Activated naive CD4-positive, alpha-beta T cell treated with anti-CD3 and anti-CD28 coated beads, Interleukin-2, amount 50 U/mL, for 72 hours (primary cell): ENCODE measurements around the gene DLGAP3. TPM values are rescaled to one million over a fixed set of nuclear protein-coding genes. Genes with fewer than 3 reads are reported as not detected.
"Not testable (repeated sequence)": the region's sequence is repeated elsewhere in the genome, so short reads cannot be mapped to it uniquely, and the experiment has no call there.

Experiments used
- ATAC-seq, 2 donors: fragments of 150-1000 bp; cut with Tn5 transposase; 2 replicates each; pipeline ENCODE4 v1.10.0; 2021; ENCODE audit warnings: mild to moderate bottlenecking in 2 of 2, moderate library complexity in 2 of 2
- DNase-seq, 2 donors: peaks; one replicate each; pipeline ENCODE4 v3.0.0; 2021 to 2022; ENCODE audit warnings: low spot score in 2 of 2
- H3K27ac Mint-ChIP-seq, 2 donors: one replicate each; pipeline ENCODE4 v1.8.0; 2022; ENCODE audit warnings: mild to moderate bottlenecking in 2 of 2, mixed read lengths in 2 of 2
- H3K36me3 Mint-ChIP-seq, 2 donors: one replicate each; pipeline ENCODE4 v1.8.0; 2022; ENCODE audit warnings: mixed read lengths in 2 of 2
- H3K9me3 Mint-ChIP-seq, 2 donors: one replicate each; pipeline ENCODE4 v1.8.0; 2022; ENCODE audit warnings: mixed read lengths in 2 of 2
- total RNA-seq, 2 donors: library from RNA; stranded (reverse); gene quantifications; one replicate each; pipeline ENCODE4 v1.2.3, GENCODE V29; 2022

The DLGAP3 gene
- total RNA-seq, 2 donors from 2014 or later: 0.71 to 0.84 TPM

DNA sequence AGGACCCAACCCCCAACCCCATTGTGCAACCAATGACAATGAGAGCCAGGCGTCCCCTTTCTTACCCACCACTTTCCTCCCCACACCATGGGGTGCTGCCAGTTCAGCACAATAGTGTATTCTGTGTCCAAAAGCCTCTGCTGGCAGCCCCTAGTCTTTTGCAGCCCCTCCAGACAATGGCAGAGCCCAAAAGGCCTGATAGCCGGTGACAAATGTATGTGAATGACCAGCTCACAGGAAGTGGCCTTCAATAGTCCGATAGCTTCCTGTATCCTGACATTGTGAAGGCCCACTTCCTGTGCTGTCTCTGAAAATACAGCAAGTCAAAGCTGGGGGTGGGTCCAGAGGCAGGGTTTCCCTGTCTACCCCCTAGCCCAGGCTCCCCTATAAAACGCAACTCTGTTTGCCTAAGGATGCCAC is 86.5 kb downstream of the DLGAP3 start:
- DNase-seq (no peak), ATAC-seq (no peak)
- Mint-ChIP-seq H3K9me3 (no peaks in the 10 kb centered on the region), H3K36me3 (no peaks in the 10 kb centered on the region), H3K27ac (peak overlapping the region in 1 of 2 donors; percentile 32)

DNA sequence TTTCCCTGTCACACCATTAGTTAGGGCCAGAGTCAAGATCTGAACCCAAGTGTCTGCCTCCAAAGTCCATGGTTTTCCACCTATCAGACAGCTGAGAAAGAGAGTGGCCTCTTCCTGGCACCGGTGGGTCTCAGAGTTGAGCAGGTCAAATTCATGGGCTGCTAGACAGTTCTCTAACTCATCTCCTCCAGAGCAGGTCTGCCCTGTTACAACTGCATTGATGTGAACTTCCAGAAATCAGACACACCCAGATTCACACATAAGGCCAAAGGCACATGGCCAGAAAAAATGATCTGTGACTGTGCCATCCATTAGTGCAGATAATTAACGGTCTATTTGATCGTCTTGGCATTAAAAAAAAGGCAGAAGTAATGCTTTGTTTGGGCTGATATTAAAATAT is 87.4 kb downstream of the DLGAP3 start:
- no peaks in the 10 kb centered on the region for H3K9me3 Mint-ChIP-seq
- ATAC-seq (no peak), DNase-seq (no peak)
- H3K36me3 Mint-ChIP-seq: no peaks in the 10 kb centered on the region
- H3K27ac Mint-ChIP-seq: no peak overlapping the region

DNA sequence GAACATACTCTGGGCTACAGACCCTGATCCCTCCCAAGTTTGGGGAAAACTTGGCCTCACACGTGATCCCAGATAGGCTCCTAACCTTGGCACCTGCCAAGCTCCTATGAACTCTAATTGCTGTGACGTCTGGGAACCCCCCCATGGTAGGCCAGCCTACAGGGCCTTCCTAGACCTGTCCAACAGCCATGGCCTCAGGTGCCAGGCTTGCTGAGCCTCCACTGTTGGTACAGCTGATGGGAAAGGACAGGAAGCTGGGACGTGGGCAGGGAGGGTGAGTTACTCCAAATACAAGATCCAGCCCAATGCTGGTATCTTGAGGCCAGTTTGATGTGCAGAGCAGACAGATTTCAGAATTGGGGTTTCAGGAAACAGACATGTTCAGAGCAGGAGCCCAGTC is 89.0 kb downstream of the DLGAP3 start:
- H3K36me3 Mint-ChIP-seq: no peaks in the 10 kb centered on the region
- H3K9me3 Mint-ChIP-seq: no peaks in the 10 kb centered on the region
- DNase-seq (no peak), ATAC-seq (no peak)
- H3K27ac Mint-ChIP-seq: no peak overlapping the region

DNA sequence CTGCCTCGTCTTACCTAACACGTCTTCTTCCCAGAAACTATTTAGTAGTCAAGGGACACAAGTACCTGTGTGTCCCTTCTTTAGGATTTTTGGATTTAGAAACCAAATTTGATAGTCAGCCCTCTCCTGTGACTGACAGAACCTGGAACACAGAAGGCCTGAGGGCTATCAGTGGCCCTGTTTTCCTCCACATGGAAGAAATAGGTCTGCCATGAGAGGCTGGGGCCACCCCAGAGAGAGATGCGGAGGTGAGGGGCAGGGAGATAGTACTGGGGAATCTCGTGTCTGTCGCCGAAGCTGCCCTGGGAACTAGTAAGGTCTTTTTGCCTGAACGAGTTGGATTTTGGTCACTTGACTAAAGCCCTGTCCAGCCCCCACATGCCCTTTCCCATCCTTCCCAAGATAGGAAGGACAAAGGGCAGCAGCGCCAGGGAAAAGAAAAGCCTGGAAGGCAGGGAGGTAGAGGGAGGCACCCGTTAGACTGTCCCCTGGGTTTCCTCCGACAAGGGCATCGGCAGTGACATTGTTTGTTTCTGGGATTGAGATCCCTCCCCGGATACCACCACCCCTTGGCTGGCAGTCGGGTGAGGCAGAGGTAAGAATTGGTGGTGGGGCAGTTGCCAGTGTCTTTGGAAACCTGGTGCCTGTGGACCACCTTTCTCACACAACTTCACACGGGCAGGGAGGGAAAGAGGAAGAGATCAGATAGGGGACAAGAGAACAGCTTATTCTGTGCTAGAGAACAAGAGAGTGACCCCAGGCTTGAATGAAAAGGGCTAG is 89.7 kb downstream of the DLGAP3 start:
- DNase-seq (no peak), ATAC-seq (no peak)
- Mint-ChIP-seq H3K27ac (no peak overlapping the region), H3K36me3 (no peaks in the 10 kb centered on the region), H3K9me3 (no peaks in the 10 kb centered on the region)

DNA sequence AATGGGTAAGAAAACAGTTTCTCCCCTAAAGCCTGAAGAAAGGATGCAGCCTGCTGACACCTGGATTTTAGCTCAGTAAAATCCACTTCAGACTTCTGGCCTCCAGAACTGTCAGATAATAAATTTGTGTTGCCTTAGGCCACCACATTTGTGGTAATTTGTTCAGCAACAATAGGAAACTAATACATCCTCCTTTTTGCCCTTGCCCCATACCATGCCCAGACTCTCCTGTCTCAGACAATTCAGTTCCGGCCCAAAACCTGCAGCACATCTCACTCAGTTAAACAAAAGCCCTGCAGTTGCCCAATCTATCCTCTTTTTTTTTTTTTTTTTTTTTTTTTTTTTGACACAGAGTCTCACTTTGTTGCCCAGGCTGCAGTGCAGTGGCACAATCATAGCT is 95.7 kb downstream of the DLGAP3 start:
- DNase-seq (no peak), ATAC-seq (no peak)
- no peaks in the 10 kb centered on the region for H3K9me3 Mint-ChIP-seq
- H3K36me3 Mint-ChIP-seq: no peaks in the 10 kb centered on the region
- no peak overlapping the region for H3K27ac Mint-ChIP-seq

DNA sequence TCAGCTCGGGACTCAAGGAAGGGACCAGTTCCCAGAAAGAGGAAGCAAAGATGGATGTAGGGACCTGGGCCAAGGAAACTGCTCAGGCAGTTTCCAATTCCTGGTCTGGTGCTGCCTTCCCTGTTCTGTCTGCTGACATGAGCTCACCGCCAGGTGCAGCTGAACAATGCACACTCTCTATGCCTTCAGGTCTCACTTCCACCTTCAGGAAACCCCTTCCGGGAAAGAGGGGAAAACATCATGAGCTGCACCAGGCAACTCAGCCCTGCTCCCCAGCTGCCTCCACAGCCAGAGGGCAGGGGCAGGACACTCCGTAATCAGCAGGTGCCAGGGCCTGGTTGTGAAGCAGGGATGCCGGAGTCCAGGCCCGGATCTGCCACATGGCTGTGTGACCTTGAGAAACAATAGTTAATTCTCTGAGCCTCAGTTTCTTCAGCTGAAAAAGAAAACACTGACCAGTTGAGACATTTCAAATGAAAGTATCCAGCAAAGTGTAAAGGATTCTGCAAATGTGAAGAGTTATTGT is 97.7 kb downstream of the DLGAP3 start:
- no peaks in the 10 kb centered on the region for H3K36me3 Mint-ChIP-seq
- DNase-seq (no peak), ATAC-seq (no peak)
- H3K9me3 Mint-ChIP-seq: no peaks in the 10 kb centered on the region
- peak overlapping the region in 1 of 2 donors; percentile 69 for H3K27ac Mint-ChIP-seq

DNA sequence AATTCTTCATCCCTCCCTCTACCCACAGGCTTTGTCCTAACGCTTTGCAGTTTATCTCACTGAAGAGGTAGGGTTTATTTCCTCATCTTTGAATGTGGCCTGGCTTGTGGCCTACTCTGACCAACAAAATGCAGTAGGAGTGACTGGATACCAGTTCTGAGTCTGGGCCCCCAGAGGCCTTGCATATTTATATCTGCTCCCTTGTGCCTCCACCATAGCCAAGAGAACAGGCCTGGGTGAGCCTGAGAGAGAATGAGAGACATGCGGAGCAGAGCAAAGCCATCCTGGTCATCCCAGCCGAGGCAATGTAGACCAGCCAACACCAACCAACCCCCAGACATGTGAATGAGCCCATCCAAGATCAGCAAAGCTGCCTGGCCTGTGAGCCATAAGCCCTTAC is 100.2 kb downstream of the DLGAP3 start:
- peak overlapping the region in 1 of 2 donors; percentile 58 for H3K27ac Mint-ChIP-seq
- no peaks in the 10 kb centered on the region for H3K36me3 Mint-ChIP-seq
- ATAC-seq (no peak), DNase-seq (no peak)
- no peaks in the 10 kb centered on the region for H3K9me3 Mint-ChIP-seq

DNA sequence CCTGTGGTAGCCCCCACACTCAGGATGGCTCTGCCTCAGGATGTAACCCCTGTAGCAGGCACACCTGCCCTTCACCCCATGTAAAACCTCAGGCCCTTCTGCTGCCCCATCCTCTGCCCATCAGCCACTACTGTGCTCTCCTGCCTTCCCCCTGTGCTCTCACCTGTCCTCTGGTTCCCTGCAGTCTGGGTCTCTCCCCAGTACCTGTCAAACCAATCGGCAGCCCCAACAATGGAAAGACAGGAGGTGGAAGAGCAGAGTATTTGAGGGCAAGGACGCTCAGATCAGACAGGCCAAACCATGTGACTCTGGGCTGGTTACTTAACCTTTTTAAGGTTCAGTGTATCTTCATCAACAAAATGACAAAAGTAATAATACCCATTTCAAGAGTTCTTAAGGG is 100.8 kb downstream of the DLGAP3 start:
- no peak for ATAC-seq

DNA sequence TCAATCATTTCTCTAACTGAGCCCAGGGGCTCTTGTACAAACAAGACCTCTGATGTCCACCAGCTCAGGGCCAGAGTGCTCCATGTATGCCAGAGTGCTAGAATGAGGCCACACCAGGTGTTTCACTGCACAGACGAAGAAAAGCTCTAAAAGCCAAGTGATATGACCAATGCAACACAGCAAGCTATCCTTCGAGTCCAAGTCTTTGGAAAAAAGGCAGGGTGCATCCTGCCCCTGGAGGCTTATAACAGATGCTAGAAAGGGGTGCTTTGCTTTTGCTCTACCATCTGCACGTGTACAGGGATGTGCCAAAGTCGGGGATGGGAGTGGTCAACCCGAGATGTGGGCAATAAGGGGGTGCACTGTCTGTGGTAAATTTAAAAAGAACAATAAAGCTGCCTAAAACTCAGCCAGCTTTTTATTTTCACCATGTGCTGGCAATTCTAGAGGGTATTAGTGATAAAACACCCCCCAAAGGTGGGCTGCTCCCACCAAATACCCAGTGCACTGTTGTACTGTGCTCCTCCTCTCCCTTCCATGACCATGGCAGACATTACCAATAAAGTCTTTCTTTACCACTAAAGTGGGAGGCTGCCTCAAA is 102.0 kb downstream of the DLGAP3 start:
- ATAC-seq: no peak
- H3K9me3 Mint-ChIP-seq: peaks cover 0 to 5% of the 10 kb centered on the region in 2 donors
- no peak overlapping the region for H3K27ac Mint-ChIP-seq
- no peak for DNase-seq
- H3K36me3 Mint-ChIP-seq: no peaks in the 10 kb centered on the region

More for the DNA sequence above, 100.8 kb downstream of the DLGAP3 start:
- H3K27ac Mint-ChIP-seq: no peak overlapping the region
- H3K9me3 Mint-ChIP-seq: peaks cover 0 to 5% of the 10 kb centered on the region in 2 donors
- no peaks in the 10 kb centered on the region for H3K36me3 Mint-ChIP-seq
- DNase-seq: no peak

DNA sequence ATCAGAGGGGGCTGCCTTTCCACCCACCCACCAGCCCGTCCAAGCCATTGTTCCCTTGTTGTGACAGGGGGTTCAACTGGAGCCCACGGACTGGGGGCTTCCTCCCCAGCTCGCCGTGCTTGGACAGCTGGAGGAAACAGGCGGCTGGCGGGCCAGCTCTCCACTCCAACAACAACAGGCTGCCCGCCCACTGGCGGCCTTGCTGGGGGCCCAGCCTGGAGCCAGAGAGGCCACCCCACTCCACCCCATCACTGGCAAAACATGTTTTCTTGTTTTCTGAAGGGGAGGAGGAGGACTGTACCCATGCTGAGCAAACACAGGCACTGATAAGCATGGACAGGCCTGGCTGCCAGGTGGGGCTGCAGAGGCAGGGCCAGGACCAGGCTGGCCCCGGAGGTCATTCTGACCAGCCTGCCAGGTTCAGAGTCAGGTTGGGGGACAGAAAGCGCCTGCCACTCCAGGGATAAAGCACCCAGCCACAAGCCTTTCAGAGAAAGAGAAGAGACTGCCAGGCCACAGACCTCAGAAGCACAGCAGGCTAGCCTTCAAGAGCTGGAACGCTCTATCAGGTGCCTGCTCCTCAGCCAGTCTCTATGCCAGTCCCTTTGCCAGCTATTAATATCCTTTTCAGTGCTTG is 103.9 kb downstream of the DLGAP3 start:
- Mint-ChIP-seq H3K9me3 (peaks cover 0 to 5% of the 10 kb centered on the region in 2 donors), H3K27ac (no peak overlapping the region), H3K36me3 (no peaks in the 10 kb centered on the region)
- ATAC-seq (no peak), DNase-seq (no peak)

DNA sequence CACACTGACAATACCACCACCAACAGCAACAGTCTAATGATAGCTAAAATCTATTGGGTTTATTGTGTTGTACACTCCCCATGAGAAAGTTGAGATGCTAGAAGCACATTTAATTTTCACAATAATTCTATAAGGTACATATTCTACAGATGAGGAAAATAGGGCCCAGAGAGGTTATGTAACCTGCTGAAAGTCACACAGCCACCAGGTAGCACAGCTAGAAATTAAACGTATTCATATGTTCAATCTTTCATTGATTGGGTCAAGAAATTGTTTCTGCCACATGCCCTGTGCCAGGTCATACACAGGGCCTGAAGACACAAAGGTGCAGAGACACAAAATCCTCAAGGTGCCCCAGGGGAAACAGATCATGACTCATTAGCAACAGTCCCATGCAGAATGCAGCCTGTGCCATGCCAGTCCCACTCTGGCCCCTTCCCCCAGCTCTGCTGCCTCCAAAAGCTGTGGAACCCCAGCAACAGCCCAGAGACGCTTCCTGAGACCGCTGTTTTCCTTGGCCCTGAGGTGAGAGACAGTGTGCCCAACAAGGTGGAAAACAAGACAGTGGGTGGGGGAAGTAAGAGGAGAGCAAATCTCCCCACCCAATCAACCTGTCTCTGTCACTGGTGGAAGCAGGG is 104.5 kb downstream of the DLGAP3 start:
- no peaks in the 10 kb centered on the region for H3K36me3 Mint-ChIP-seq
- DNase-seq (no peak), ATAC-seq (no peak)
- H3K27ac Mint-ChIP-seq: peak overlapping the region in 1 of 2 donors; percentile 34
- H3K9me3 Mint-ChIP-seq: peaks cover 0 to 5% of the 10 kb centered on the region in 2 donors

DNA sequence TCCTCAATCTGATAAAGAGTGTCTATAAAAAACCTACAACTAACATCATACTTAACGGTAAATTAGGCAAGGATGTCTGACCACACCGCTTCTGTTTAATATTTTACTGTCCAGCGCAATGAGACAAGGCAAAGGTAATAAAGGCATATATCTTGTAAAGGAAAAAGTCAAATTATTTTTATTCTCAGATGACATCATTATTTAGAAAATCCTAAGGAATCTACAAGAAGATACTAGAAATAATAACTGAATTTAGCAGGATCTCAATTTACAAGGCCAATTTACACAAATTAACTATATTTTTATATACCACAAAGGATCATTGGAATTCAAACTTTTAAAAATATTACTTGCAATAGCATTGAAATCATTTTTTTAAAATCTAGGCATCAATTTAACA is 107.2 kb downstream of the DLGAP3 start:
- DNase-seq (no peak), ATAC-seq (no peak)
- H3K9me3 Mint-ChIP-seq: peaks cover 0 to 5% of the 10 kb centered on the region in 2 donors
- no peak overlapping the region for H3K27ac Mint-ChIP-seq
- H3K36me3 Mint-ChIP-seq: no peaks in the 10 kb centered on the region

DNA sequence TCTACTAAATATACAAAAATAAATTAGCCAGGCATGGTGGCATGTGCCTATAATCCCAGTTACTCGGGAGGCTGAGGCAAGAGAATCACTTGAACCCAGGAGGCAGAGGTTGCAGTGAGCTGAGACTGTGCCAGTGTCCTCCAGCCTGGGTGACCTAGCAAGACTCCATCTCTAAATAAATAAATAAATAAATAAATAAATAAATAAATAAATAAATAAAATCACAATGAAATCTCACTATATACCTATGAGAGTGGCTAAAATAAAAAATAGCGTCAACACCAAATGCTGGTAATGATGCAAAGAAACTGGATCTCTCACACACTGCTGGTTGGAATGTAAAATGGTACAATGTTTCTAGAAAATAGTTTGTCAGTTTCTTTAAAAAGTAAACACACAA is 110.6 kb downstream of the DLGAP3 start:
- H3K36me3 Mint-ChIP-seq, DNase-seq, H3K9me3 Mint-ChIP-seq, ATAC-seq, H3K27ac Mint-ChIP-seq: not testable (repeated sequence)

DNA sequence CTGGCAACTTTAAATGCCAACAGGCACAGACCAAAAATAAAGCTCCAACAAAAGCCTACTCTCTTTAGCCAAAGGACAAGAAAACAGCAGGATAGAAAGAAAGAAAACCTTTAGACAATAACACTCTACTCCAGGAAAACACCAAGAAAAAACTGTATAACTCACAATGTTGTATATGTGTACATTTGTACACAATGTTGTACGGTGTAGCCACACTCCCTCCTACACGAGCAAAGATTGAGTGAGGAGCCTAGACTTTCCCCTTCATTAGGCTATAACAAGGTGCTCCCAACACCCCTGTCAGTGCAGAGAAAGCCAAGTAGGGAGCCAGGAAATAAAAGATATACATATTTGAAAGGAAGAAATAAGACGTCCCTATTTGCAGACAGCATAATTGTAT is 112.7 kb downstream of the DLGAP3 start:
- Mint-ChIP-seq H3K9me3 (no peaks in the 10 kb centered on the region), H3K36me3 (no peaks in the 10 kb centered on the region), H3K27ac (no peak overlapping the region)
- no peak for ATAC-seq
- DNase-seq: no peak

DNA sequence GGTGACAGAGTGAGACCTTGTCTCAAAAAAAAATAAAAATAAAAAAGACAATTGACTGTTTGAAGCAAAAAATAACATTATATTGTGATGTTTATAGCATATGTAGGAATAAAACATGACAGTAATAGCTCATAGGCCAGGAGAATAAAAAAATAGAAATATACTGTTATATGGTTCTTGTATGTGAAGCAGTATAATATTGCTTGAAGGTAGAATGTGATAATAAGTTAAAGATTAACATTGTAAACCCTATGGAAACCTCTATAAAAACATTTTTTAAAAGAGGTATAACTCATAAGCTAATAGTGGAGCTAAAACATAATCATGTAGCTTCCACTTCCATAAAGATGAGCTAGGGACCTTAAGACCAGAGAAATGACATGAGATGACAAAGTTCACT is 113.1 kb downstream of the DLGAP3 start:
- Mint-ChIP-seq H3K27ac (no peak overlapping the region), H3K9me3 (no peaks in the 10 kb centered on the region), H3K36me3 (no peaks in the 10 kb centered on the region)
- no peak for DNase-seq
- ATAC-seq: no peak
